Neural progenitor cell (in vitro differentiated cells): ENCODE measurements around the gene CRYBB1. TPM values are rescaled to one million over a fixed set of nuclear protein-coding genes. Genes with fewer than 3 reads are reported as not detected.

Experiments
- DNase-seq: peaks from one replicate; pipeline ENCODE4 v3.0.0-alpha.2; 2016; ENCODE audit warnings: low spot score
- H2AFZ ChIP-seq: fragments of 200-600 bp; sonication (generic); replicated peaks from 2 replicates; pipeline ENCODE4 v1.6.1; 2016; ENCODE audit warnings: antibody characterized with exemption
- H3F3A ChIP-seq: fragments of 200-600 bp; sonication (generic); 2 replicates; pipeline ENCODE4 v1.6.1; 2016; ENCODE audit warnings: antibody characterized with exemption, low read depth
- H3K27ac ChIP-seq: fragments of 200-600 bp; sonication (generic); 2 replicates; pipeline ENCODE4 v1.5.1; 2016; ENCODE audit warnings: mild to moderate bottlenecking
- H3K27me3 ChIP-seq: fragments of 200-600 bp; sonication (generic); 2 replicates; pipeline ENCODE4 v1.6.1; 2016; ENCODE audit warnings: mild to moderate bottlenecking, moderate library complexity
- H3K36me3 ChIP-seq: fragments of 200-600 bp; sonication (generic); 2 replicates; pipeline ENCODE4 v1.5.1; 2016
- H3K4me1 ChIP-seq: fragments of 200-600 bp; sonication (generic); 2 replicates; pipeline ENCODE4 v1.6.1; 2016; ENCODE audit warnings: mixed run types
- H3K4me2 ChIP-seq: fragments of 200-600 bp; sonication (generic); 2 replicates; pipeline ENCODE4 v1.6.1; 2016
- H3K4me3 ChIP-seq: fragments of 200-600 bp; sonication (generic); 2 replicates; pipeline ENCODE4 v1.5.1; 2016
- H3K79me2 ChIP-seq: fragments of 200-600 bp; sonication (generic); 2 replicates; pipeline ENCODE4 v1.6.1; 2016; ENCODE audit warnings: low read depth
- H3K9ac ChIP-seq: fragments of 200-600 bp; sonication (generic); 2 replicates; pipeline ENCODE4 v1.6.1; 2016
- H3K9me3 ChIP-seq: fragments of 200-600 bp; sonication (generic); 2 replicates; pipeline ENCODE4 v1.5.1; 2016; ENCODE audit warnings: low read depth
- H4K20me1 ChIP-seq: fragments of 200-600 bp; sonication (generic); 2 replicates; pipeline ENCODE4 v1.6.1; 2016; ENCODE audit warnings: low read depth
- H3K27ac Mint-ChIP-seq: 3 replicates; pipeline ENCODE4 v1.8.0; 2021; ENCODE audit warnings: mixed read lengths
- H3K27me3 Mint-ChIP-seq: 2 replicates; pipeline ENCODE4 v1.8.0; 2022; ENCODE audit warnings: low read depth, mild to moderate bottlenecking, inconsistent platforms, moderate library complexity, mixed read lengths; ENCODE audit not compliant: insufficient read depth
- H3K36me3 Mint-ChIP-seq: 3 replicates; pipeline ENCODE4 v1.8.0; 2021; ENCODE audit warnings: mixed read lengths
- H3K4me1 Mint-ChIP-seq: 3 replicates; pipeline ENCODE4 v1.8.0; 2021; ENCODE audit warnings: mixed read lengths
- H3K4me3 Mint-ChIP-seq: 3 replicates; pipeline ENCODE4 v1.8.0; 2021; ENCODE audit warnings: mild to moderate bottlenecking, moderate library complexity, mixed read lengths
- H3K9me3 Mint-ChIP-seq: 3 replicates; pipeline ENCODE4 v1.8.0; 2020; ENCODE audit warnings: mixed read lengths
- EZH2 ChIP-seq: fragments of 200-600 bp; sonication (generic); IDR thresholded peaks from 2 replicates; pipeline ENCODE4 v1.6.1; 2017; ENCODE audit warnings: antibody characterized with exemption, mild to moderate bottlenecking, moderate library complexity
- EZH2phosphoT487 ChIP-seq: fragments of 200-600 bp; sonication (generic); IDR thresholded peaks from 2 replicates; pipeline ENCODE4 v1.6.1; 2017; ENCODE audit warnings: antibody characterized with exemption
- total RNA-seq: library from RNA; depleted of rRNA; stranded (reverse); fragments of >200 nt; gene quantifications from 2 replicates; pipeline ENCODE4 v1.2.3, GENCODE V29; 2015; ENCODE audit warnings: low replicate concordance
- TF ChIP-seq, protein P1 (sequence below): fragments of 200-600 bp; sonication (generic); IDR thresholded peaks from 2 replicates; pipeline ENCODE4 v1.5.1; 2017; ENCODE audit warnings: antibody characterized with exemption, mild to moderate bottlenecking

CRYBB1 gene
- total RNA-seq, 1 donor from 2014 or later = not detected

DNA sequence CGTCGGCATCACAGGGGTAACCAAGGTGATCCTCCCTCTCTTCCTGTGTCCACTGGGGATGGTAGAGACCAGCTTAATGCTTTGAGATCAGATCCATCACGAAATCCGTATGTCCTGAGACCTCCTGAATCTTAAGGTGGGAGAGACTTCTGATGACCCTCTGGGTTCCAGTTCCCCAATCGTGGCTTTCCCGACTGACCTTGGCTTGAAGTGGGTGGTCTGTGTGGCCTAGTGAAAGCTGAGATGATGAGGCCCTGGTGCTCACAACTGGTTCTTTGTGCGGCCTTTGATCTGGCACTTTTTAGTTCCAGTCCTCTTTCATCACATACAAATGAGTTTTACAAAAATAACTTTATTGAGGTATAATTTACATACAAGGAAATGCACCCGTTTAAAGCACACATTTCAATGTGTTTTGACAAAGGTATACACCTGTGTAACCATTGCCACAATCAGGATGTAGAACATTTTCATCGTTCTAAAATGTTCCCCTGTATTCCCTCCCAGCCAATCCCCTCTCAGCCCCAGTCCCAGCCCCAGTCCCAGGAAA lies 45.6 kb upstream of the CRYBB1 start:
- Histone ChIP-seq H3K9me3 (no peaks in the 10 kb centered on the region), H3F3A (peaks cover 64% of the 10 kb centered on the region), H3K4me2 (no peak overlapping the region), H3K27ac (no peak overlapping the region), H2AFZ (no peak overlapping the region), H4K20me1 (peaks cover 73% of the 10 kb centered on the region), H3K27me3 (no peaks in the 10 kb centered on the region), H3K4me3 (no peak overlapping the region), H3K79me2 (peaks cover 63% of the 10 kb centered on the region), H3K4me1 (peaks cover 42% of the 10 kb centered on the region), H3K36me3 (peaks cover 2% of the 10 kb centered on the region), H3K9ac (no peak overlapping the region)
- TF ChIP-seq, protein P1, sequence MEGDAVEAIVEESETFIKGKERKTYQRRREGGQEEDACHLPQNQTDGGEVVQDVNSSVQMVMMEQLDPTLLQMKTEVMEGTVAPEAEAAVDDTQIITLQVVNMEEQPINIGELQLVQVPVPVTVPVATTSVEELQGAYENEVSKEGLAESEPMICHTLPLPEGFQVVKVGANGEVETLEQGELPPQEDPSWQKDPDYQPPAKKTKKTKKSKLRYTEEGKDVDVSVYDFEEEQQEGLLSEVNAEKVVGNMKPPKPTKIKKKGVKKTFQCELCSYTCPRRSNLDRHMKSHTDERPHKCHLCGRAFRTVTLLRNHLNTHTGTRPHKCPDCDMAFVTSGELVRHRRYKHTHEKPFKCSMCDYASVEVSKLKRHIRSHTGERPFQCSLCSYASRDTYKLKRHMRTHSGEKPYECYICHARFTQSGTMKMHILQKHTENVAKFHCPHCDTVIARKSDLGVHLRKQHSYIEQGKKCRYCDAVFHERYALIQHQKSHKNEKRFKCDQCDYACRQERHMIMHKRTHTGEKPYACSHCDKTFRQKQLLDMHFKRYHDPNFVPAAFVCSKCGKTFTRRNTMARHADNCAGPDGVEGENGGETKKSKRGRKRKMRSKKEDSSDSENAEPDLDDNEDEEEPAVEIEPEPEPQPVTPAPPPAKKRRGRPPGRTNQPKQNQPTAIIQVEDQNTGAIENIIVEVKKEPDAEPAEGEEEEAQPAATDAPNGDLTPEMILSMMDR = no peak
- TF ChIP-seq EZH2 (no peak), EZH2phosphoT487 (no peak)
- peaks cover 6% of the 10 kb centered on the region for H3K27me3 Mint-ChIP-seq
- no peak overlapping the region for H3K27ac Mint-ChIP-seq
- H3K4me1 Mint-ChIP-seq = peaks cover 49% of the 10 kb centered on the region
- no peaks in the 10 kb centered on the region for H3K9me3 Mint-ChIP-seq
- DNase-seq = no peak
- H3K36me3 Mint-ChIP-seq = peaks cover 11% of the 10 kb centered on the region
- H3K4me3 Mint-ChIP-seq = no peak overlapping the region

DNA sequence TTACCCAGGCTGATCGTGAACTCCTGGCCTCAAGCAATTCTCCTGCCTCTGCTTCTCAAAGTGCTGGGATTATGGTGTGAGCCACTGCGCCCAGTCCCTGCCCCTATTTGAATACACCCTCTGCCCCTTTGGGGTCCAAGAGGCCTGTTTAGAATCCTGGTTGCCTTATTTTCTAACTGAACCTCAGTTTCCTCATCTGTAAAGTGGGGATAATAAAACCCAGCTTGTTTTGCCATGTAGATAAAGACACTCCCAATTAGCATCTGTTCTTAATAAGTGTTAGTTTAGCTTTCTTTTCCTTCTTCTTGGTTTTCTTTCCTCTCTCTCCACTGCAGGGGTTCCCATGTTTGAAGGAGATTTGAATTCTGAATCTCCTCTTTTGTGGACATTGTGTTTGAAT lies 44.3 kb upstream of the CRYBB1 start:
- peaks cover 71% of the 10 kb centered on the region for H3F3A ChIP-seq
- H3K4me3 Mint-ChIP-seq = no peak overlapping the region
- no peaks in the 10 kb centered on the region for H3K27me3 ChIP-seq
- peaks cover 2% of the 10 kb centered on the region for H3K36me3 ChIP-seq
- H2AFZ ChIP-seq = no peak overlapping the region
- H3K9me3 ChIP-seq = no peaks in the 10 kb centered on the region
- peaks cover 76% of the 10 kb centered on the region for H3K79me2 ChIP-seq
- peaks cover 14% of the 10 kb centered on the region for H3K27me3 Mint-ChIP-seq
- H3K9ac ChIP-seq = no peak overlapping the region
- peaks cover 10% of the 10 kb centered on the region for H3K36me3 Mint-ChIP-seq
- H3K4me2 ChIP-seq = peak overlapping the region; percentile 90
- peak overlapping the region; percentile 27 for H3K27ac ChIP-seq
- TF ChIP-seq EZH2 = no peak
- TF ChIP-seq, protein P1 = no peak
- TF ChIP-seq EZH2phosphoT487 = no peak
- no peak overlapping the region for H3K27ac Mint-ChIP-seq
- H3K4me1 Mint-ChIP-seq = peaks cover 51% of the 10 kb centered on the region
- H3K9me3 Mint-ChIP-seq = no peaks in the 10 kb centered on the region
- peaks cover 60% of the 10 kb centered on the region for H4K20me1 ChIP-seq
- no peak overlapping the region for H3K4me3 ChIP-seq
- no peak for DNase-seq
- peaks cover 42% of the 10 kb centered on the region for H3K4me1 ChIP-seq

DNA sequence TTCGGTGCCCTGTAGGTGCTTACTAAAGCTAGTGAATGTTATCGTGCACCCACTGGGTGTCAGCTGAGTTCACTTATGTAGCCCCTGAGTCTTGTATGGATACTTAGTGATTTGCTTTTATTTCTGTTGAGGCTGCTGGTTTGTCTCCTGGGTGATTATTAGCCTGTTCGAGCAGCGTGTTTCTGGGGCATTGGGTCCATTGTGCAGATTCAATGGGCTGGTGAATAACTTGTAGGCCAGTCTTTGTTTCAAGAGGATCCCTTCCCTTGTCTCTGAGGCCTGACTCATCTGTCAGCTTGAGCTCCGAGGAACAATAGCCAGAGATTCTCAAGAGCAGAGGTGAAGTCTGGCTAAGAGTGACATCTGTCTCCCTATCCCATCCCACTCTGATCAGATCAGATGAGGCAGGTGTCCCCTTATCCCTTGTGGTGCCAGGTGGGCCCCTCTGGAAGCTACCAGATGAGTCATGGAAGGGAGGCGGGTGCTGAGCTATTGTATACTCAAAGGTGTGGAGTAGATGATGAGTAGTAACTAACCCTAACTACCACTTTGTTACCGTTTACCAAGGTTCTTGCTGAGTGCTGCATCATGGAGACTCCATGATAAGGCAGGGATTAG lies 43.2 kb upstream of the CRYBB1 start:
- peaks cover 70% of the 10 kb centered on the region for H3K79me2 ChIP-seq
- peaks cover 8% of the 10 kb centered on the region for H3K36me3 Mint-ChIP-seq
- peaks cover 8% of the 10 kb centered on the region for H3K27me3 Mint-ChIP-seq
- no peaks in the 10 kb centered on the region for H3K9me3 Mint-ChIP-seq
- H2AFZ ChIP-seq = no peak overlapping the region
- H3K4me2 ChIP-seq = peak overlapping the region; percentile 90
- peak overlapping the region; percentile 47 for H3K4me3 ChIP-seq
- H3K27ac Mint-ChIP-seq = peak overlapping the region; percentile 96
- H3K36me3 ChIP-seq = peaks cover 2% of the 10 kb centered on the region
- peak overlapping the region; percentile 78 for H3K4me3 Mint-ChIP-seq
- H3K27me3 ChIP-seq = no peaks in the 10 kb centered on the region
- H3K27ac ChIP-seq = peak overlapping the region; percentile 98
- peaks cover 49% of the 10 kb centered on the region for H3K4me1 Mint-ChIP-seq
- TF ChIP-seq EZH2 (no peak), EZH2phosphoT487 (no peak)
- TF ChIP-seq, protein P1 = no peak
- peaks cover 50% of the 10 kb centered on the region for H4K20me1 ChIP-seq
- H3K9ac ChIP-seq = no peak overlapping the region
- peaks cover 47% of the 10 kb centered on the region for H3K4me1 ChIP-seq
- peaks cover 76% of the 10 kb centered on the region for H3F3A ChIP-seq
- DNase-seq = peak; percentile 94
- no peaks in the 10 kb centered on the region for H3K9me3 ChIP-seq
